Natural killer cell (primary cell): ENCODE results near the gene SPAG16. TPM values are rescaled to one million over a fixed set of nuclear protein-coding genes. Genes with fewer than 3 reads are reported as not detected.

Experiments used
- ATAC-seq, 3 donors: fragments of 150-1000 bp in 2 of 3; fragments of 200-7000 bp in 1 of 3; cut with Tn5 transposase; 1 replicate in 1 of 3; 2 replicates in 2 of 3; pipeline ENCODE4 v1.10.0; 2021; ENCODE audit warnings: mild to moderate bottlenecking in 2 of 3, moderate library complexity in 2 of 3
- DNase-seq, 2 donors: peaks; one replicate each; pipeline versions ENCODE4 v3.0.0 to v3.0.0-alpha.2; 2013 to 2021; ENCODE audit warnings: mixed read lengths in 1 of 2
- H3K27ac ChIP-seq: one replicate; pipeline ENCODE4 v1.5.1; 2013; ENCODE audit warnings: mild to moderate bottlenecking, low read length
- H3K27me3 ChIP-seq: one replicate; pipeline ENCODE4 v1.6.1; 2013; ENCODE audit warnings: low read length; ENCODE audit not compliant: control insufficient read depth, insufficient read depth
- H3K36me3 ChIP-seq: one replicate; pipeline ENCODE4 v1.6.1; 2013; ENCODE audit warnings: low read length; ENCODE audit not compliant: control insufficient read depth, insufficient read depth
- H3K4me1 ChIP-seq: one replicate; pipeline ENCODE4 v1.6.1; 2013; ENCODE audit warnings: low read length; ENCODE audit not compliant: control insufficient read depth, insufficient read depth
- H3K4me3 ChIP-seq: one replicate; pipeline ENCODE4 v1.5.1; 2013; ENCODE audit warnings: low read length
- H3K9me3 ChIP-seq: one replicate; pipeline ENCODE4 v1.6.1; 2013; ENCODE audit warnings: low read length; ENCODE audit not compliant: control insufficient read depth, insufficient read depth
- H3K27ac Mint-ChIP-seq, 2 donors: one replicate each; pipeline ENCODE4 v1.8.0; 2022; ENCODE audit warnings: mild to moderate bottlenecking in 2 of 2, mixed read lengths in 2 of 2, moderate library complexity in 1 of 2
- H3K27me3 Mint-ChIP-seq, 2 donors: one replicate each; pipeline ENCODE4 v1.8.0; 2022; ENCODE audit warnings: low read depth in 2 of 2, mixed read lengths in 2 of 2
- H3K36me3 Mint-ChIP-seq: one replicate; pipeline ENCODE4 v1.8.0; 2022; ENCODE audit warnings: mixed read lengths
- H3K4me1 Mint-ChIP-seq, 2 donors: one replicate each; pipeline ENCODE4 v1.8.0; 2022; ENCODE audit warnings: mixed read lengths in 2 of 2
- H3K4me3 Mint-ChIP-seq: one replicate; pipeline ENCODE4 v1.8.0; 2022; ENCODE audit warnings: mild to moderate bottlenecking, moderate library complexity, mixed read lengths
- H3K9me3 Mint-ChIP-seq, 2 donors: one replicate each; pipeline ENCODE4 v1.8.0; 2022; ENCODE audit warnings: mixed read lengths in 2 of 2
- CTCF ChIP-seq: fragments of 200-600 bp; IDR thresholded peaks from one replicate; pipeline ENCODE4 v1.8.0; 2022; ENCODE audit warnings: antibody characterized with exemption
- WGBS: methylation state at CpG from one replicate; pipeline ENCODE4 v1.1.7; 2013; ENCODE audit warnings: missing lambda C conversion rate; ENCODE audit not compliant: insufficient coverage; 5-methylcytosine and 5-hydroxymethylcytosine counted together
- intact Hi-C: fragments of 100-400 bp; cut with micrococcal nuclease; formaldehyde crosslinking; loops from one replicate; pipeline ENCODE4 v1.14.2; 2022
- total RNA-seq, 4 donors: library from RNA; stranded (reverse); fragments of 120-200 nt in 1 of 4; gene quantifications; one replicate each; pipeline versions ENCODE4 v1.2.3 to v1.2.4, GENCODE V29; 2013 to 2022

The SPAG16 gene
- total RNA-seq, 3 donors from 2014 or later (not counting 1 experiment from before 2014, with no cell fraction given) = 3.5 to 5.8 (median 4.0) TPM

- no peaks in the 10 kb centered on the region for H3K36me3 Mint-ChIP-seq
- Histone ChIP-seq H3K9me3 (no peaks in the 10 kb centered on the region), H3K4me3 (no peak overlapping the region), H3K27me3 (no peaks in the 10 kb centered on the region), H3K27ac (no peak overlapping the region), H3K36me3 (no peaks in the 10 kb centered on the region), H3K4me1 (no peaks in the 10 kb centered on the region)
- no peaks in the 10 kb centered on the region for H3K27me3 Mint-ChIP-seq
- no peak for TF ChIP-seq CTCF
- intact Hi-C loops = no loop called here
- no peak overlapping the region for H3K4me3 Mint-ChIP-seq
- WGBS = no CpG with 5 or more reads among the region's 2 CpGs
- no peak for DNase-seq
- peaks cover 19% of the 10 kb centered on the region in 2 donors for H3K9me3 Mint-ChIP-seq
- no peak overlapping the region for H3K27ac Mint-ChIP-seq
- no peaks in the 10 kb centered on the region for H3K4me1 Mint-ChIP-seq
- no peak for ATAC-seq
Measured at GRCh38 chr2:214064471-214064870, 780.2 kb downstream of the SPAG16 start.

GRCh38 chr2:214066862-214067261, 782.6 kb downstream of the SPAG16 start:
- TF ChIP-seq CTCF = no peak
- Histone ChIP-seq H3K36me3 (no peaks in the 10 kb centered on the region), H3K4me1 (no peaks in the 10 kb centered on the region), H3K27me3 (no peaks in the 10 kb centered on the region), H3K9me3 (no peaks in the 10 kb centered on the region), H3K27ac (no peak overlapping the region), H3K4me3 (no peak overlapping the region)
- WGBS = 60% methylated on average over 2 of the region's 2 CpGs
- ATAC-seq (no peak), DNase-seq (no peak)
- Mint-ChIP-seq H3K27me3 (no peaks in the 10 kb centered on the region), H3K4me3 (no peak overlapping the region), H3K36me3 (no peaks in the 10 kb centered on the region), H3K27ac (no peak overlapping the region), H3K9me3 (peaks cover 15% of the 10 kb centered on the region in 2 donors), H3K4me1 (no peaks in the 10 kb centered on the region)
- intact Hi-C loops = no loop called here

GRCh38 chr2:214069254-214069653, 785.0 kb downstream of the SPAG16 start:
- Histone ChIP-seq H3K36me3 (no peaks in the 10 kb centered on the region), H3K27me3 (no peaks in the 10 kb centered on the region), H3K4me1 (no peaks in the 10 kb centered on the region), H3K9me3 (no peaks in the 10 kb centered on the region), H3K4me3 (no peak overlapping the region), H3K27ac (no peak overlapping the region)
- peaks cover 7% of the 10 kb centered on the region in 2 donors for H3K9me3 Mint-ChIP-seq
- intact Hi-C loops = no loop called here
- no peaks in the 10 kb centered on the region for H3K36me3 Mint-ChIP-seq
- no peaks in the 10 kb centered on the region for H3K27me3 Mint-ChIP-seq
- WGBS = 55% methylated on average over 2 of the region's 2 CpGs
- ATAC-seq = no peak
- no peak overlapping the region for H3K27ac Mint-ChIP-seq
- no peaks in the 10 kb centered on the region for H3K4me1 Mint-ChIP-seq
- TF ChIP-seq CTCF = no peak
- no peak for DNase-seq
- H3K4me3 Mint-ChIP-seq = no peak overlapping the region

- no peak for TF ChIP-seq CTCF
- no peak overlapping the region for H3K4me3 ChIP-seq
- no peak for ATAC-seq
- no peaks in the 10 kb centered on the region for H3K36me3 ChIP-seq
- peaks cover 3 to 5% of the 10 kb centered on the region in 2 donors for H3K9me3 Mint-ChIP-seq
- H3K36me3 Mint-ChIP-seq = no peaks in the 10 kb centered on the region
- no peak for DNase-seq
- H3K4me3 Mint-ChIP-seq = no peak overlapping the region
- H3K27me3 ChIP-seq = no peaks in the 10 kb centered on the region
- no peaks in the 10 kb centered on the region for H3K4me1 ChIP-seq
- intact Hi-C loops = no loop called here
- H3K4me1 Mint-ChIP-seq = no peaks in the 10 kb centered on the region
- H3K27me3 Mint-ChIP-seq = no peaks in the 10 kb centered on the region
- H3K27ac ChIP-seq = no peak overlapping the region
- no peak overlapping the region for H3K27ac Mint-ChIP-seq
- 96% methylated on average over 4 of the region's 6 CpGs for WGBS
- H3K9me3 ChIP-seq = no peaks in the 10 kb centered on the region
Measured at GRCh38 chr2:214075456-214075855, 791.2 kb downstream of the SPAG16 start.
